Transverse colon (tissue), 4 donors: Measurements from ENCODE around the gene USP20. TPM values are rescaled to one million over a fixed set of nuclear protein-coding genes. Genes with fewer than 3 reads are reported as not detected.
A peak's percentile ranks its signal among the peaks of the same experiment; 100 is the strongest.

Source experiments
- DNase-seq: peaks from one replicate; pipeline ENCODE4 v3.0.0-alpha.2; 2019
- H3K27ac ChIP-seq, 4 donors: fragments of 200-600 bp; sonication (generic); 2 replicates each; pipeline ENCODE4 v1.5.1; 2016 to 2018; ENCODE audit warnings: inconsistent platforms in 4 of 4
- H3K27me3 ChIP-seq: fragments of 200-600 bp; sonication (generic); 2 replicates; pipeline ENCODE4 v1.5.1; 2017; ENCODE audit warnings: inconsistent platforms
- H3K36me3 ChIP-seq, 4 donors: fragments of 200-600 bp; sonication (generic); 2 replicates each; pipeline ENCODE4 v1.5.1; 2017 to 2019; ENCODE audit warnings: inconsistent platforms in 4 of 4
- H3K4me1 ChIP-seq, 4 donors: fragments of 200-600 bp; sonication (generic); 2 replicates each; pipeline ENCODE4 v1.5.1; 2017 to 2020; ENCODE audit warnings: inconsistent platforms in 4 of 4
- H3K4me3 ChIP-seq, 4 donors: fragments of 200-600 bp; sonication (generic); 1 replicate in 1 of 4; 2 replicates in 3 of 4; pipeline versions ENCODE4 v1.5.1 to v1.6.1; 2017 to 2019; ENCODE audit warnings: inconsistent platforms in 4 of 4
- H3K9me3 ChIP-seq, 2 donors: fragments of 200-600 bp; sonication (generic); 2 replicates each; pipeline ENCODE4 v1.5.1; 2017 to 2019; ENCODE audit warnings: inconsistent platforms in 2 of 2
- EP300 ChIP-seq: sonication (generic); formaldehyde crosslinking; IDR thresholded peaks from one replicate; pipeline ENCODE4 v1.6.1; 2017; ENCODE audit warnings: antibody characterized with exemption, low read depth
- POLR2A ChIP-seq: fragments of 450-650 bp; IDR thresholded peaks from one replicate; pipeline ENCODE4 v1.6.1; 2016; ENCODE audit warnings: antibody characterized with exemption, mild to moderate bottlenecking, moderate library complexity
- POLR2AphosphoS5 ChIP-seq, 3 donors: sonication (generic); formaldehyde crosslinking; IDR thresholded peaks; one replicate each; pipeline ENCODE4 v1.6.1; 2016; ENCODE audit warnings: antibody characterized with exemption in 3 of 3
- WGBS, 2 donors: methylation state at CpG; one replicate each; pipeline ENCODE4 v1.1.5; 2018; ENCODE audit warnings: low coverage in 1 of 2; 5-methylcytosine and 5-hydroxymethylcytosine counted together
- in situ Hi-C, 4 donors: fragments of 200-750 bp; cut with MboI; loops; one replicate each; pipeline versions ENCODE4 v1.15.0 to v1.15.1; 2017; ENCODE audit warnings: low sequenced_read_pairs in 3 of 4, low pct_ligation_motif_present in 1 of 4, low pct_unique_long_range_greater_than_20kb in 1 of 4
- intact Hi-C: fragments of 100-400 bp; cut with DNase I; formaldehyde crosslinking; loops from one replicate; pipeline ENCODE4 v1.15.1; 2023; ENCODE audit warnings: low total_unique reads
- total RNA-seq, 4 donors: library from RNA; depleted of rRNA; stranded (reverse); fragments of >200 nt; gene quantifications; one replicate each; pipeline ENCODE4 v1.1.0, GENCODE V29; 2016
- TF ChIP-seq, protein P1 (sequence below), 5 experiments: fragments of 200-600 bp in 3 of 5; fragments of 450-650 bp in 2 of 5; sonication (generic) in 3 of 5; IDR thresholded peaks; 1 replicate in 2 of 5; 2 replicates in 3 of 5; pipeline ENCODE4 v1.5.1; 2016 to 2017; ENCODE audit warnings: antibody characterized with exemption in 5 of 5, inconsistent platforms in 3 of 5, mild to moderate bottlenecking in 2 of 5, moderate library complexity in 1 of 5

Gene USP20
- total RNA-seq, 4 donors from 2014 or later, result 18.3 to 40.0 (median 25.3) TPM

DNA sequence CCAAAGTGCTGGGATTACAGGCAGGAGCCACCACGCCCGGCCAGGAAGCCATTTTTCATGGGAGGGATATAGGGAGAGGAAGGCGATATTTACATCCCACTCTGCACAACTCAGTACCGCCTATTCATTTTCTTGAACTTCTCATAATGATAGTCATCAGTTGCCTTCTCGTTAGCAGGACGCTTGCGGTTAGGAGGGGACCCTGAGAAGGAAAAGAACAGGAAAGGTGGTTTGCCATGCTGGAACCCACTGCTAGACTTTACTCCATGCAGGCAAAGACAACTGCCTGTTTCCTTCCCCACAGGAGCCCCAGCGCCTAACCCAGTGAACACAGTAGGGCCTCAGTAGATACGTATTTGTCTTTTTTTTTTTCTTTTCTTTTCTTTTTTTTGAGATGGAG, 7.2 kb upstream of the USP20 start:
- Histone ChIP-seq H3K4me1 (peaks cover 1 to 2% (median 1%) of the 10 kb centered on the region in 4 donors), H3K27ac (no peak overlapping the region), H3K27me3 (no peaks in the 10 kb centered on the region), H3K4me3 (no peak overlapping the region), H3K36me3 (peaks cover 0 to 47% (median 18%) of the 10 kb centered on the region in 4 donors), H3K9me3 (no peaks in the 10 kb centered on the region)
- no peak for TF ChIP-seq POLR2AphosphoS5 (IDR thresholded peaks at IDR 0.05)
- TF ChIP-seq POLR2A, result no peak
- TF ChIP-seq, protein P1, sequence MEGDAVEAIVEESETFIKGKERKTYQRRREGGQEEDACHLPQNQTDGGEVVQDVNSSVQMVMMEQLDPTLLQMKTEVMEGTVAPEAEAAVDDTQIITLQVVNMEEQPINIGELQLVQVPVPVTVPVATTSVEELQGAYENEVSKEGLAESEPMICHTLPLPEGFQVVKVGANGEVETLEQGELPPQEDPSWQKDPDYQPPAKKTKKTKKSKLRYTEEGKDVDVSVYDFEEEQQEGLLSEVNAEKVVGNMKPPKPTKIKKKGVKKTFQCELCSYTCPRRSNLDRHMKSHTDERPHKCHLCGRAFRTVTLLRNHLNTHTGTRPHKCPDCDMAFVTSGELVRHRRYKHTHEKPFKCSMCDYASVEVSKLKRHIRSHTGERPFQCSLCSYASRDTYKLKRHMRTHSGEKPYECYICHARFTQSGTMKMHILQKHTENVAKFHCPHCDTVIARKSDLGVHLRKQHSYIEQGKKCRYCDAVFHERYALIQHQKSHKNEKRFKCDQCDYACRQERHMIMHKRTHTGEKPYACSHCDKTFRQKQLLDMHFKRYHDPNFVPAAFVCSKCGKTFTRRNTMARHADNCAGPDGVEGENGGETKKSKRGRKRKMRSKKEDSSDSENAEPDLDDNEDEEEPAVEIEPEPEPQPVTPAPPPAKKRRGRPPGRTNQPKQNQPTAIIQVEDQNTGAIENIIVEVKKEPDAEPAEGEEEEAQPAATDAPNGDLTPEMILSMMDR (IDR thresholded peaks at IDR 0.05), result no peak
- TF ChIP-seq EP300, result no peak
- WGBS, 2 donors, result 89 to 96% methylated on average over 4 to 9 of the region's 9 CpGs
- DNase-seq, result no peak
- intact Hi-C loops (no loop called here), in situ Hi-C loops (no loop called here)

DNA sequence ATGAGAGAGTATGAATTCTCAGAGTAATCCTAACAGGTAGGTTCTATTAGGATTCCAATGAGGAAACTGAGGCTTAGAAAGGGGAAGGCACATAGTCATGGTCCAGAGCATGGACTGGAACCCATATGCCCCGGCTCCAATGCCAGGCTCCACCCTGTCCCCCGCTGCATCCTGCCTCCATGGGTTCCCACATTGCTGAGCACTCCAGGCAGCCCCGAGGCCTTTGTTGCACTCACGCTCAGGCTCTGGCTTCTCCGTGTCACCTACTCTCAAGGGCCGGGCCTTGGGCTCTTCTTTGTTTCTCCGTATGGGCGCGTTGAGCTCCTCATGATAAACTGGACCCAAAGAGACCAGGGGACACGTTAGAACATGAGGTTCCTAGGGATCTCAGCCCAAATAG, 6.3 kb upstream of the USP20 start:
- intact Hi-C loops (no loop called here), in situ Hi-C loops (no loop called here)
- Histone ChIP-seq H3K9me3 (no peaks in the 10 kb centered on the region), H3K27ac (no peak overlapping the region), H3K27me3 (no peaks in the 10 kb centered on the region), H3K4me3 (no peak overlapping the region), H3K4me1 (peaks cover 0 to 9% (median 4%) of the 10 kb centered on the region in 4 donors), H3K36me3 (peaks cover 0 to 47% (median 20%) of the 10 kb centered on the region in 4 donors)
- DNase-seq, result no peak
- 94% methylated on average over 3 to 10 of the region's 10 CpGs for WGBS, 2 donors
- TF ChIP-seq, protein P1 (IDR thresholded peaks at IDR 0.05), result no peak
- no peak for TF ChIP-seq POLR2AphosphoS5 (IDR thresholded peaks at IDR 0.05)
- TF ChIP-seq EP300, result no peak

DNA sequence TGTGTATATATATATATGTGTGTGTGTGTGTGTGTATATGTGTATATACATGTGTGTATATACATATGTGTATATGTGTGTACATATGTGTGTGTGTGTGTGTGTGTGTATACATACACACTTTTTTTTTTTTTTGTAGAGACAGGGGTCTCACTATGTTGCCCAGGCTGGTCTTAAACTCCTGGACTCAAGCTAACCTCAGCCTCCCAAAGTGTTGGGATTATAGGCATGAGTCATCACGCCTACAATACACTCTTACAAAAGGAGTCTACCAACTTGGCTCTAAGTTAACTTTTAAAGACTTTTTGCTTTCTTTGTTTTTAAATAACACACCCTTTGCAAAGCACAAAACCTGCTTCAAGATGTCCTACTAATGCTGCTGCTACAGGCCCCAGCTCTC, 2.3 kb upstream of the USP20 start:
- Histone ChIP-seq H3K36me3 (peaks cover 0 to 45% (median 19%) of the 10 kb centered on the region in 4 donors), H3K4me1 (peaks cover 0 to 31% (median 22%) of the 10 kb centered on the region in 4 donors), H3K4me3 (no peak overlapping the region), H3K27me3 (no peaks in the 10 kb centered on the region), H3K27ac (no peak overlapping the region), H3K9me3 (no peaks in the 10 kb centered on the region)
- TF ChIP-seq, protein P1 (IDR thresholded peaks at IDR 0.05), result no peak
- no peak for TF ChIP-seq POLR2AphosphoS5 (IDR thresholded peaks at IDR 0.05)
- no peak for TF ChIP-seq POLR2A
- no peak for TF ChIP-seq EP300
- 90 to 100% methylated on average over 1 of the region's 1 CpG for WGBS, 2 donors
- intact Hi-C loops (no loop called here), in situ Hi-C loops (no loop called here)
- no peak for DNase-seq

DNA sequence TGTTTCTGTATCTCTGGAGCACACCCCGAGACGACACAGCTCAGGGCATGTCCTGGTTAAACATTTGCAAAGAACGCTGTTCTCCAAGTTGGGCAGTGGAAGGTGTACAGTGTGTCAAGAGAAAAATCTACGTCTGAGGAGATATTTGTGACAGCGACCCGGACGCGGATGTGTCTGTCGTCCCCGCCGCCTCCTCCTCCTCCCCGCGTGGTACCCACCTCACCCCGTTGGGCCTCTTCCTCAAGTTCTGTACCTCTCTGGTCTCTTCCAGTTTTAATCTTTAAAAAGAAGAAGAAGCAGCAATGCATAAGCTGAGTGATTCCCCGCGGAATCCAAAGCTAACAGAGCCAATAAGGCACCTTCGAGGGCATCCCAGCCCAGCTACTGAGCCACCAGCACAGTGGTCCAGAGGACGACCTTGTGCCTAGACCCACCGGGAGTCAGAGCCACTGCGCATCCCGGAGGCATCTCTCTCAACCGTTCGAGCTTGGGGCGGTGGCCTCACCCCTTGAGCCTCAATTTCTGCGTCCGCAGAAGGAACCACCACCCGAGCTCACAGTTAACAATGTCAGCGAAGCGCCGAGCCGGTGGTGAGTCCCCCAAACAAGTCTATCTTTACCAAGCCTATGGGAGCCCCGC, 650 bp upstream of the USP20 start:
- peaks cover 0 to 39% (median 22%) of the 10 kb centered on the region in 4 donors for H3K4me1 ChIP-seq
- H3K27me3 ChIP-seq, result no peaks in the 10 kb centered on the region
- H3K27ac ChIP-seq, result peak overlapping the region; percentile 88 to 98 (median 96)
- in situ Hi-C loops (no loop called here), intact Hi-C loops (no loop called here)
- H3K4me3 ChIP-seq, result peak overlapping the region; percentile 85 to 100 (median 94)
- H3K9me3 ChIP-seq, result no peaks in the 10 kb centered on the region
- H3K36me3 ChIP-seq, result peaks cover 0 to 29% (median 12%) of the 10 kb centered on the region in 4 donors
- DNase-seq, result peak; percentile 26
- WGBS, 2 donors, result 1% methylated on average over 27 of the region's 32 CpGs; no CpG with 5 or more reads in 1 of the 2 donors
- TF ChIP-seq, protein P1 (IDR thresholded peaks at IDR 0.05), result no peak
